Spleen (tissue), 13 donors: ENCODE results near the gene CES4A. TPM values are rescaled to one million over a fixed set of nuclear protein-coding genes. Genes with fewer than 3 reads are reported as not detected.
A peak's percentile ranks its signal among the peaks of the same experiment; 100 is the strongest.

Experiments
- DNase-seq: peaks from one replicate; pipeline ENCODE4 v3.0.0-alpha.2; 2020
- H3K27ac ChIP-seq, 8 donors: fragments of 200-600 bp; sonication (generic) in 7 of 8; 1 replicate in 4 of 8; 2 replicates in 4 of 8; pipeline versions ENCODE4 v1.5.0 to v1.8.0; 2016 to 2021; ENCODE audit warnings: inconsistent platforms in 4 of 8, mild to moderate bottlenecking in 4 of 8, moderate library complexity in 1 of 8
- H3K27me3 ChIP-seq, 7 donors: fragments of 200-600 bp; sonication (generic) in 6 of 7; replicated peaks in 1 of 7; 1 replicate in 4 of 7; 2 replicates in 3 of 7; pipeline versions ENCODE4 v1.5.0 to v1.8.0; 2016 to 2021; ENCODE audit warnings: inconsistent platforms in 3 of 7, mild to moderate bottlenecking in 1 of 7
- H3K36me3 ChIP-seq, 6 donors: fragments of 200-600 bp; sonication (generic) in 5 of 6; 1 replicate in 4 of 6; 2 replicates in 2 of 6; pipeline versions ENCODE4 v1.5.0 to v1.8.0; 2016 to 2021; ENCODE audit warnings: inconsistent platforms in 2 of 6
- H3K4me1 ChIP-seq, 6 donors: fragments of 200-600 bp; sonication (generic) in 5 of 6; 1 replicate in 3 of 6; 2 replicates in 3 of 6; pipeline versions ENCODE4 v1.5.0 to v1.8.0; 2016 to 2021; ENCODE audit warnings: inconsistent platforms in 3 of 6
- H3K4me3 ChIP-seq, 8 donors: fragments of 200-600 bp; sonication (generic) in 7 of 8; 1 replicate in 4 of 8; 2 replicates in 4 of 8; pipeline versions ENCODE4 v1.5.0 to v1.8.0; 2016 to 2021; ENCODE audit warnings: inconsistent platforms in 4 of 8, mild to moderate bottlenecking in 4 of 8, moderate library complexity in 2 of 8
- H3K9me3 ChIP-seq, 8 donors: fragments of 200-600 bp; sonication (generic) in 7 of 8; 1 replicate in 4 of 8; 2 replicates in 4 of 8; pipeline versions ENCODE4 v1.5.0 to v1.8.0; 2016 to 2021; ENCODE audit warnings: inconsistent platforms in 4 of 8
- CTCF ChIP-seq, 11 experiments: fragments of 200-600 bp in 7 of 11; fragments of 450-650 bp in 4 of 11; sonication (generic) in 4 of 11; IDR thresholded peaks in 8 of 11; conservative IDR thresholded peaks in 3 of 11; 1 replicate in 7 of 11; 2 replicates in 4 of 11; pipeline versions ENCODE4 v1.4.0 to v1.8.0; 2016 to 2021; ENCODE audit warnings: antibody characterized with exemption in 11 of 11, inconsistent platforms in 4 of 11, mild to moderate bottlenecking in 1 of 11
- POLR2A ChIP-seq, 3 donors: fragments of 450-650 bp; IDR thresholded peaks; one replicate each; pipeline ENCODE4 v1.5.1; 2017; ENCODE audit warnings: antibody characterized with exemption in 3 of 3, mild to moderate bottlenecking in 1 of 3
- POLR2AphosphoS5 ChIP-seq, 3 donors: sonication (generic); formaldehyde crosslinking; IDR thresholded peaks; one replicate each; pipeline ENCODE4 v1.5.1; 2017; ENCODE audit warnings: antibody characterized with exemption in 3 of 3
- whole genome bisulfite sequencing, 5 donors: extraction: QIAGEN DNeasy Blood & Tissue Kit in 3 of 5; methylation state at CpG; one replicate each; pipeline versions ENCODE4 v1.1.5 to v1.1.7; 2013 to 2018; 5-methylcytosine and 5-hydroxymethylcytosine counted together
- intact Hi-C: fragments of 100-400 bp; cut with DNase I; formaldehyde crosslinking; loops from one replicate; pipeline ENCODE4 v1.15.0; 2023; ENCODE audit warnings: low total_unique reads
- long read RNA-seq, 2 donors: transcript quantifications; one replicate each; lab custom pipeline, GENCODE V29; 2026
- polyA plus RNA-seq, 3 donors: library from polyadenylated mRNA; stranded (reverse); fragments of 200-250 nt; gene quantifications; one replicate each; pipeline ENCODE4 v1.2.1, GENCODE V29; 2013
- total RNA-seq, 7 donors: library from RNA; depleted of rRNA in 3 of 7; stranded (reverse); fragments of >200 nt in 3 of 7; fragmentation: NEBNext Ultra II Directional in 4 of 7; extraction: Animal tissue kit (Norgen Biotek cat#: 25700) in 4 of 7; gene quantifications; one replicate each; pipeline versions ENCODE4 v1.1.0 to v1.2.1, GENCODE V29; 2016 to 2021
- donor health status: healthy with polysubstance abuse.
- donor health status: DM: no; HTN: no; CAD: no; lungs with moderate emphysema.
- donor health status: DM: no; HTN: no; CAD: no.
- donor health status: Bipolar disorder and iron deficiency.
- donor health status: healthy.
- donor health status: DM: no; HTN: no; CAD: no.
- donor health status: DM: yes; HTN: yes; CAD: no.

The CES4A gene
- 1 to 10 TPM; 5.0 to 9.1 (median 6.3) TPM for total RNA-seq
- polyA plus RNA-seq, result 1 to 10 TPM; 5.3 to 9.9 (median 8.0) TPM
- long read RNA-seq, donor 1, result 0 reads
- long read RNA-seq, donor 2, result 0 reads

DNA sequence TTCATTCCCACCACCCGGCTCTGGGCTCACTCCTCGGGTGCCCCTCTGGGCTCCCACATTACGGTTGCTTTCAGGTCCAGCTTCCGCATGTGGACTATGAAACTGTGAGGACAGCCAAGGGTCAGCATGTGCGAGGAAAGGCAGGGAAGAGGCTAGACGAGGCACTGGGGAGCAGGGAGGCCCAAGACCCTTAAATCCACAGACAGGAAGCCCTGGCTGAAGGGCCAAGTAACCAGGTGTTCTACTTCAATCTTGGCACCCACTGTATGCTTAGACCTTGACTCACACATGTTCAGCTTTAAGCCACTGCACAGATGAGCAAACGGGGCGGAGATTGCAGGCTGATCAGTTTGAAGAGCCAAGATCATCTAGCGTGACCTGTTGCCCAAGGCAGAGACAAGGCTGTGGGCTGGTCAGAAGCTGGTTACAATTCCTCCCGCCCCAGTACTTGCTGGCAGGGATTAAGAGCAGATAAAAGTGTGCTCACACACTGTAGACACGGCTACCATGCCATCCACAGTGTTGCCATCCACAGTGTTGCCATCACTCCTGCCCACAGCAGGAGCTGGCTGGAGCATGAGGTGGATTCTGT is at the start of gene CES4A:
CES4A (plus strand) TSS at position 393 of the 592 bp plus-strand sequence; CDS start at position 577, 184 bp downstream.
- intact Hi-C loops, result no loop called here
- Histone ChIP-seq H3K4me3 (no peak within 1 kb of the TSS), H3K27ac (no peak within 1 kb of the TSS), H3K4me1 (no peaks in the 10 kb centered on the region), H3K9me3 (no peaks in the 10 kb centered on the region), H3K27me3 (no peaks in the 10 kb centered on the region), H3K36me3 (no peaks in the 10 kb centered on the region)
- TF ChIP-seq CTCF (IDR thresholded peaks at IDR 0.05 in 8 of 11, conservative IDR thresholded peaks at IDR 0.05 in 3 of 11), result no peak
- no peak for TF ChIP-seq POLR2AphosphoS5 (IDR thresholded peaks at IDR 0.05)
- TF ChIP-seq POLR2A (IDR thresholded peaks at IDR 0.05), result no peak
- no peak for DNase-seq
- WGBS, 5 donors, result 73 to 84% (median 83%) methylated on average over 10 to 11 of the region's 11 CpGs

GRCh38 chr16:66939366-66939765 is 49.0 kb upstream of the CES4A start:
- DNase-seq, result no peak
- peaks cover 16 to 45% (median 31%) of the 10 kb centered on the region in 6 donors for H3K4me1 ChIP-seq
- H3K4me3 ChIP-seq, result no peak overlapping the region
- H3K36me3 ChIP-seq, result peaks cover 0 to 78% (median 56%) of the 10 kb centered on the region in 6 donors
- no peaks in the 10 kb centered on the region for H3K9me3 ChIP-seq
- TF ChIP-seq POLR2AphosphoS5 (IDR thresholded peaks at IDR 0.05) (no peak), POLR2A (IDR thresholded peaks at IDR 0.05) (no peak), CTCF (IDR thresholded peaks at IDR 0.05 in 8 of 11, conservative IDR thresholded peaks at IDR 0.05 in 3 of 11) (no peak)
- no peaks in the 10 kb centered on the region for H3K27me3 ChIP-seq
- no peak overlapping the region for H3K27ac ChIP-seq
- intact Hi-C loops, result no loop called here

DNA sequence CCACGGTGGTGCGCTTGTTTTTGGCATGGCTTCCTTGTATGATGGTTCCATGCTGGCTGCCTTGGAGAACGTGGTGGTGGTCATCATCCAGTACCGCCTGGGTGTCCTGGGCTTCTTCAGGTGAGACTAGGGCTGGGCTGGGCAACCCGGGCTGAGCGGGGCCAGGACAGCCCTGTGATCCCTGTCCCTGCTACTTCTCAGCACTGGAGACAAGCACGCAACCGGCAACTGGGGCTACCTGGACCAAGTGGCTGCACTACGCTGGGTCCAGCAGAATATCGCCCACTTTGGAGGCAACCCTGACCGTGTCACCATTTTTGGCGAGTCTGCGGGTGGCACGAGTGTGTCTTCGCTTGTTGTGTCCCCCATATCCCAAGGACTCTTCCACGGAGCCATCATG is 48.2 kb upstream of the CES4A start:
- Histone ChIP-seq H3K4me1 (peaks cover 15 to 42% (median 28%) of the 10 kb centered on the region in 6 donors), H3K27ac (no peak overlapping the region), H3K36me3 (peaks cover 0 to 79% (median 56%) of the 10 kb centered on the region in 6 donors), H3K9me3 (no peaks in the 10 kb centered on the region), H3K4me3 (no peak overlapping the region), H3K27me3 (no peaks in the 10 kb centered on the region)
- TF ChIP-seq POLR2A (IDR thresholded peaks at IDR 0.05), result no peak
- TF ChIP-seq CTCF (IDR thresholded peaks at IDR 0.05 in 8 of 11, conservative IDR thresholded peaks at IDR 0.05 in 3 of 11), result no peak
- TF ChIP-seq POLR2AphosphoS5 (IDR thresholded peaks at IDR 0.05), result peak in 1 of 3 donors; percentile 14
- intact Hi-C loops, result no loop called here
- 95 to 98% (median 97%) methylated on average over 14 to 16 of the region's 16 CpGs for WGBS, 5 donors
- DNase-seq, result no peak

- WGBS, 5 donors, result 78 to 95% (median 89%) methylated on average over 5 of the region's 5 CpGs
- DNase-seq, result no peak
- Histone ChIP-seq H3K4me3 (no peak overlapping the region), H3K4me1 (peaks cover 0 to 23% (median 13%) of the 10 kb centered on the region in 6 donors), H3K36me3 (peaks cover 0 to 65% (median 56%) of the 10 kb centered on the region in 6 donors), H3K9me3 (no peaks in the 10 kb centered on the region), H3K27ac (no peak overlapping the region), H3K27me3 (peaks cover 0 to 6% (median 0%) of the 10 kb centered on the region in 7 donors)
- TF ChIP-seq POLR2AphosphoS5 (IDR thresholded peaks at IDR 0.05) (no peak), POLR2A (IDR thresholded peaks at IDR 0.05) (no peak)
- intact Hi-C loops, result no loop called here
Measured at GRCh38 chr16:66942981-66943380, 45.4 kb upstream of the CES4A start.
